Ishikawa (cell line): ENCODE results near the gene NSDHL.

Source experiments
- CEBPB ChIP-seq: IDR thresholded peaks from 2 replicates; pipeline ENCODE4 v1.6.1; 2012
- CREB1 ChIP-seq: IDR thresholded peaks from 2 replicates; pipeline ENCODE4 v1.6.1; 2012; ENCODE audit warnings: low read depth
- EGR1 ChIP-seq: IDR thresholded peaks from 2 replicates; pipeline ENCODE4 v1.6.1; 2012
- EP300 ChIP-seq: IDR thresholded peaks from 2 replicates; pipeline ENCODE4 v1.6.1; 2012; ENCODE audit warnings: borderline replicate concordance
- FOXM1 ChIP-seq: IDR thresholded peaks from 2 replicates; pipeline ENCODE4 v1.6.1; 2012; ENCODE audit warnings: low read depth, borderline replicate concordance
- NFIC ChIP-seq: IDR thresholded peaks from 2 replicates; pipeline ENCODE4 v1.6.1; 2012
- RAD21 ChIP-seq: IDR thresholded peaks from 2 replicates; pipeline ENCODE4 v1.6.1; 2012; ENCODE audit warnings: low read depth
- TAF1 ChIP-seq: IDR thresholded peaks from 2 replicates; pipeline ENCODE4 v1.6.1; 2012; ENCODE audit warnings: low read depth, mild to moderate bottlenecking
- TCF12 ChIP-seq: IDR thresholded peaks from 2 replicates; pipeline ENCODE4 v1.6.1; 2012; ENCODE audit warnings: low read depth
- TEAD4 ChIP-seq: IDR thresholded peaks from 2 replicates; pipeline ENCODE4 v1.6.1; 2012
- YY1 ChIP-seq: IDR thresholded peaks from 2 replicates; pipeline ENCODE4 v1.6.1; 2012; ENCODE audit warnings: low read depth
- ZBTB7A ChIP-seq: IDR thresholded peaks from 2 replicates; pipeline ENCODE4 v1.6.1; 2012; ENCODE audit warnings: low read depth
- TF ChIP-seq, protein P1 (sequence below): IDR thresholded peaks from 2 replicates; pipeline ENCODE4 v1.6.1; 2012
- TF ChIP-seq, protein P2 (sequence below): IDR thresholded peaks from 2 replicates; pipeline ENCODE4 v1.6.1; 2012; ENCODE audit warnings: low read depth, mild to moderate bottlenecking
- TF ChIP-seq, protein P3 (sequence below): IDR thresholded peaks from 2 replicates; pipeline ENCODE4 v1.6.1; 2012

Gene NSDHL

DNA sequence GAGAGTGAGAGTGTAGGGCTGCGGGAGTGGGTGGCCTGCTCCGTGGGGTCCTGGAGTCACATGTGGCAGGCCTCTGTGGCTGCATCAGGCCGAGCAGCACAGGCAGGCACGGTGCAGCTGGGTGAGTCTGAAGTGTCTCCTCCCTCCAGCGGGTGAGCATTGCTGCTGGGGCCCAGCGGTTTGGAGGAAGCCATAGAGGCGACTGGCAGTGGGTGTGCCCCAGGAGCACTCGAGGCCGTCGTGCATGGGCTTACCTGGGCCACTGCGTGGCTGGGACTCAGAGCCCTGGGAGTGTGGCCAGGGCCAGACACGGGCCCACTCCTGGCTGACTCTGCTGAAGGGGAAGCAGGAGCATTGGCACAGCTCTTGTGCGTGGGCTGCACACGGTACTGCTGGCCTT, 77.6 kb downstream of the NSDHL start:
- TF ChIP-seq EP300 (no peak), RAD21 (no peak), EGR1 (no peak), YY1 (no peak), TAF1 (no peak), CEBPB (no peak), NFIC (no peak), TEAD4 (no peak), CREB1 (no peak), FOXM1 (no peak), TCF12 (no peak)
- TF ChIP-seq, protein P1, sequence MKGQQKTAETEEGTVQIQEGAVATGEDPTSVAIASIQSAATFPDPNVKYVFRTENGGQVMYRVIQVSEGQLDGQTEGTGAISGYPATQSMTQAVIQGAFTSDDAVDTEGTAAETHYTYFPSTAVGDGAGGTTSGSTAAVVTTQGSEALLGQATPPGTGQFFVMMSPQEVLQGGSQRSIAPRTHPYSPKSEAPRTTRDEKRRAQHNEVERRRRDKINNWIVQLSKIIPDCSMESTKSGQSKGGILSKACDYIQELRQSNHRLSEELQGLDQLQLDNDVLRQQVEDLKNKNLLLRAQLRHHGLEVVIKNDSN: no peak

DNA sequence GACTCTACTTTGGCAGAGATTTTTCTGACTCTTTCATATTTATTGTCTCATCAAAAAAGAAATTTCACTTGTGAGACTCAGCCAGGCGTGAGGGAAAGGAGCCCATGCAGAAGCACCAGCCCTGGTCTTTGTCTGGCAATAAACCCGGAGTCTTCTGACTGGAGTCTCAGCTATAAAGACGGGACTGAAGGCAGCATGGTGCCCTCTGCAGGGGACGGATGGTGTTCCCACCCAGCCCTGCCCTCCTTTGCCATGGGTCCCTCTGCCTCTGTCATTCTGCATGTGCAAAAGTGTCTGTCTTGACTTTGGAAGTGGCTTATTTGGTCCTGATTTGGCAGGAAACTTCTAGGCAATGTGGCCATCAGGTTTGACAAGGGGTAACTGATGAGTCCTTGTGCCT, 81.2 kb downstream of the NSDHL start:
- no peak; the same call in 1 of the 2 replicates for TF ChIP-seq RAD21
- no peak for TF ChIP-seq CREB1
- TF ChIP-seq, protein P1: no peak
- TF ChIP-seq TEAD4: no peak
- TF ChIP-seq, protein P2, sequence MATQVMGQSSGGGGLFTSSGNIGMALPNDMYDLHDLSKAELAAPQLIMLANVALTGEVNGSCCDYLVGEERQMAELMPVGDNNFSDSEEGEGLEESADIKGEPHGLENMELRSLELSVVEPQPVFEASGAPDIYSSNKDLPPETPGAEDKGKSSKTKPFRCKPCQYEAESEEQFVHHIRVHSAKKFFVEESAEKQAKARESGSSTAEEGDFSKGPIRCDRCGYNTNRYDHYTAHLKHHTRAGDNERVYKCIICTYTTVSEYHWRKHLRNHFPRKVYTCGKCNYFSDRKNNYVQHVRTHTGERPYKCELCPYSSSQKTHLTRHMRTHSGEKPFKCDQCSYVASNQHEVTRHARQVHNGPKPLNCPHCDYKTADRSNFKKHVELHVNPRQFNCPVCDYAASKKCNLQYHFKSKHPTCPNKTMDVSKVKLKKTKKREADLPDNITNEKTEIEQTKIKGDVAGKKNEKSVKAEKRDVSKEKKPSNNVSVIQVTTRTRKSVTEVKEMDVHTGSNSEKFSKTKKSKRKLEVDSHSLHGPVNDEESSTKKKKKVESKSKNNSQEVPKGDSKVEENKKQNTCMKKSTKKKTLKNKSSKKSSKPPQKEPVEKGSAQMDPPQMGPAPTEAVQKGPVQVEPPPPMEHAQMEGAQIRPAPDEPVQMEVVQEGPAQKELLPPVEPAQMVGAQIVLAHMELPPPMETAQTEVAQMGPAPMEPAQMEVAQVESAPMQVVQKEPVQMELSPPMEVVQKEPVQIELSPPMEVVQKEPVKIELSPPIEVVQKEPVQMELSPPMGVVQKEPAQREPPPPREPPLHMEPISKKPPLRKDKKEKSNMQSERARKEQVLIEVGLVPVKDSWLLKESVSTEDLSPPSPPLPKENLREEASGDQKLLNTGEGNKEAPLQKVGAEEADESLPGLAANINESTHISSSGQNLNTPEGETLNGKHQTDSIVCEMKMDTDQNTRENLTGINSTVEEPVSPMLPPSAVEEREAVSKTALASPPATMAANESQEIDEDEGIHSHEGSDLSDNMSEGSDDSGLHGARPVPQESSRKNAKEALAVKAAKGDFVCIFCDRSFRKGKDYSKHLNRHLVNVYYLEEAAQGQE: no peak
- no peak for TF ChIP-seq ZBTB7A

DNA sequence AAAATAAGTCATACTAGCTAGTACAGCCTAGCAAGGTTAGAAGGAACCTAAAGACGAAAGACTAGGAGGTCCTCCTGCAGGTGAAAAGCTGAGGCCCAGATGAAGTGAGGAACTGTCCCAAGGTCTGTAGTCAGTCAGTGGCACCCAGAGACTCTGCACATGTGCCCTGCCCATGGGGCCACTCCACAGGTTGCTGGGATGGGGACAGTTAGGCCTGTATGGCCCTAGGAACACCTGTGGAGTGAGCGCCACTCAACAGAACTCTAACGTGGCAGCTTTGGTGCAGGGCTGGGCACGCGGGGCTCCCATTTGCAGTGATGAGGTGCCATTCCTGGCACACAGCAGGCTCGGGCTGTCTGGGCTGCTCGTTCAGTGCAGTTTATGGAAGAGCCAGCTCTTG, 81.8 kb downstream of the NSDHL start:
- TF ChIP-seq NFIC (no peak), EP300 (no peak), CEBPB (no peak), RAD21 (no peak), TEAD4 (no peak), FOXM1 (no peak), TCF12 (no peak), EGR1 (no peak), YY1 (no peak)
- TF ChIP-seq, protein P3, sequence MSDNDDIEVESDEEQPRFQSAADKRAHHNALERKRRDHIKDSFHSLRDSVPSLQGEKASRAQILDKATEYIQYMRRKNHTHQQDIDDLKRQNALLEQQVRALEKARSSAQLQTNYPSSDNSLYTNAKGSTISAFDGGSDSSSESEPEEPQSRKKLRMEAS: no peak
- TF ChIP-seq, protein P2: no peak
- TF ChIP-seq, protein P1: no peak

DNA sequence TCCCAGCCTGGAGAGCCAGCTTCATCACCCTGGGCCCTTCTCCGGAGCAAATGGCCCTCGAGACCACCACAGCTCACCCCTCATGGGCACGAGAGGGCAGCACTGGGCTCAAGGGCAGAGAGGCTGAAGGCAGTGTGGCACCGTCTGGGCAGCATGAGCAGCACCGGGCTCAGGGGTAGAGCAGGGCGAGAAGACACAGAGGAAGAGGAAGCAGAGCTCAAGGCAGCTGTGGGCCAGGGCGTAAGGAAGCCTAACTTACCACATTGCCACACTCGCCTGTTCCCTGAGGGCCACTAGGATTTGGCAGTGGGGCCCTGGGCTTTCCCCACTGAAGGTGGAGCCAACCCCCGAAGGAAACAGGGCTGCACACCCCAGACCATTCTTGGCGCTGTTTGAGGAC, 82.5 kb downstream of the NSDHL start:
- TF ChIP-seq TCF12 (no peak), CEBPB (no peak), FOXM1 (no peak), TAF1 (no peak), CREB1 (no peak), RAD21 (no peak), EP300 (no peak), YY1 (no peak), NFIC (no peak), ZBTB7A (no peak), EGR1 (no peak), TEAD4 (no peak)
- TF ChIP-seq, protein P1: no peak
- TF ChIP-seq, protein P3: no peak
- TF ChIP-seq, protein P2: no peak
